ENCODE measurements around the gene PPP2R2D. TPM values are rescaled to one million over a fixed set of nuclear protein-coding genes. Genes with fewer than 3 reads are reported as not detected.

PPP2R2D gene
- total and polyA plus RNA-seq, 8 donors: 15.6 to 96.7 (median 36.9) TPM

DNA sequence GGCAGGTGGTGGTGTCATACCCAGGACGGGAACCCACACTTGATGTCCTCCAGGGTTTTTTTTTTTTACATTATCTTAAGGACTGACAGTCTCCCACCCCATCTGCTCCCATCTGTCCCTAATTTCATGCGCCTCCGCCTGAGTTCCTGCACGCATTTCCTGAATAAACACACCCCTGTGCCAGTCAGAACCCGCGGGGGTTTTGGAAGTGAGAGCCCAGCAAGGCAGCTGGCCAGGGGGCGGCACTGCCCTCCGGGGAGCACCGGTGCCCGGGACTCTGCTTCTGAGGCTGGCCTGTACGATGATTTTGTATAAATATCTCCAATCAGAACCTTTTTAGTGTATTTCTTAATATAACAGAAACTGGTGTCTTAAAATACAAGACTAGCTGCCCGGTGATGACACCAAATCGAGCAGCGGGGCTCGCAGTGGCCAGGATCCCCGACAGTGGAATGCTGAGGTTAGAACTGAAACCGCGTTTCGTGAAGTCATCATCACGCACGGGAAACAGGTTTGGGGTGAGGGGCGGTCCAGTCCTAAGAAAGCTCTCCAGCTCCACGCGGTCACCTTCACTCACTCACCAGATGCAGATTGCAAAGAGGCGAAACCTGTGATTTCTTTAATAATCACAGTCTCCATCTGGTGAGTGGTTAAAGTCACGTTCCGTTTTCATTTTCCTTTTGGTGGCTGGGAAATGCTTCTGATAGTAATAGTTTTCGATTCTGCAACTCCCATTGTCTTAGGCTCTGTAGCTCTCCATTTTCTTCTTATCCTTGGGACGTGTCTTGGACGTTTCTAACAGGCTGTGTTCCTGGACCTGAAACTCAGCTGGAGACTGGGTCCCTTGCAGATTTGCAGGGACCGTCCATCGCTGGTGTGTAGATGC is 61.2 kb downstream of the PPP2R2D start:
- DNase-seq: no peak
- no peak overlapping the region for H3K27ac ChIP-seq
- WGBS, 5 donors: 84 to 91% (median 89%) methylated on average over 32 of the region's 32 CpGs

GRCh38 chr10:131963350-131963749 is 62.5 kb downstream of the PPP2R2D start:
- intact Hi-C loops (cut with DNase I; ENCODE audit: low total_unique reads): no loop called here
- TF ChIP-seq EP300 (IDR thresholded peaks at IDR 0.05) (no peak), POLR2AphosphoS5 (IDR thresholded peaks at IDR 0.05) (no peak), POLR2A (IDR thresholded peaks at IDR 0.05) (no peak)
- TF ChIP-seq, protein P1, sequence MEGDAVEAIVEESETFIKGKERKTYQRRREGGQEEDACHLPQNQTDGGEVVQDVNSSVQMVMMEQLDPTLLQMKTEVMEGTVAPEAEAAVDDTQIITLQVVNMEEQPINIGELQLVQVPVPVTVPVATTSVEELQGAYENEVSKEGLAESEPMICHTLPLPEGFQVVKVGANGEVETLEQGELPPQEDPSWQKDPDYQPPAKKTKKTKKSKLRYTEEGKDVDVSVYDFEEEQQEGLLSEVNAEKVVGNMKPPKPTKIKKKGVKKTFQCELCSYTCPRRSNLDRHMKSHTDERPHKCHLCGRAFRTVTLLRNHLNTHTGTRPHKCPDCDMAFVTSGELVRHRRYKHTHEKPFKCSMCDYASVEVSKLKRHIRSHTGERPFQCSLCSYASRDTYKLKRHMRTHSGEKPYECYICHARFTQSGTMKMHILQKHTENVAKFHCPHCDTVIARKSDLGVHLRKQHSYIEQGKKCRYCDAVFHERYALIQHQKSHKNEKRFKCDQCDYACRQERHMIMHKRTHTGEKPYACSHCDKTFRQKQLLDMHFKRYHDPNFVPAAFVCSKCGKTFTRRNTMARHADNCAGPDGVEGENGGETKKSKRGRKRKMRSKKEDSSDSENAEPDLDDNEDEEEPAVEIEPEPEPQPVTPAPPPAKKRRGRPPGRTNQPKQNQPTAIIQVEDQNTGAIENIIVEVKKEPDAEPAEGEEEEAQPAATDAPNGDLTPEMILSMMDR (IDR thresholded peaks at IDR 0.05): no peak
- Histone ChIP-seq H3K4me1 (no peaks in the 10 kb centered on the region), H3K27ac (no peak overlapping the region), H3K27me3 (no peaks in the 10 kb centered on the region), H3K4me3 (no peak overlapping the region), H3K36me3 (peaks cover 0 to 66% (median 58%) of the 10 kb centered on the region in 4 donors), H3K9me3 (no peaks in the 10 kb centered on the region)
- DNase-seq: no peak
- 93 to 97% (median 95%) methylated on average over 19 to 20 of the region's 20 CpGs for WGBS, 5 donors

More for the DNA sequence above, 61.2 kb downstream of the PPP2R2D start:
- intact Hi-C loops (cut with DNase I; ENCODE audit: low total_unique reads): no loop called here
- no peaks in the 10 kb centered on the region for H3K9me3 ChIP-seq
- H3K4me1 ChIP-seq: no peaks in the 10 kb centered on the region
- no peaks in the 10 kb centered on the region for H3K27me3 ChIP-seq
- peaks cover 6 to 69% (median 61%) of the 10 kb centered on the region in 4 donors for H3K36me3 ChIP-seq
- H3K4me3 ChIP-seq: no peak overlapping the region
- TF ChIP-seq POLR2A (IDR thresholded peaks at IDR 0.05) (no peak), EP300 (IDR thresholded peaks at IDR 0.05) (no peak)
- TF ChIP-seq, protein P1 (IDR thresholded peaks at IDR 0.05): no peak

GRCh38 chr10:131963811-131964210 is 63.0 kb downstream of the PPP2R2D start:
- no peak for TF ChIP-seq POLR2A (IDR thresholded peaks at IDR 0.05)
- TF ChIP-seq, protein P1 (IDR thresholded peaks at IDR 0.05): no peak
- no peak for TF ChIP-seq EP300 (IDR thresholded peaks at IDR 0.05)
- no peak for TF ChIP-seq POLR2AphosphoS5 (IDR thresholded peaks at IDR 0.05)
- Histone ChIP-seq H3K27me3 (no peaks in the 10 kb centered on the region), H3K4me3 (no peak overlapping the region), H3K9me3 (no peaks in the 10 kb centered on the region), H3K36me3 (peaks cover 2 to 66% (median 59%) of the 10 kb centered on the region in 4 donors), H3K27ac (no peak overlapping the region), H3K4me1 (no peaks in the 10 kb centered on the region)
- intact Hi-C loops (cut with DNase I; ENCODE audit: low total_unique reads): no loop called here
- WGBS, 5 donors: 85 to 91% (median 88%) methylated on average over 9 of the region's 9 CpGs
- DNase-seq: no peak

DNA sequence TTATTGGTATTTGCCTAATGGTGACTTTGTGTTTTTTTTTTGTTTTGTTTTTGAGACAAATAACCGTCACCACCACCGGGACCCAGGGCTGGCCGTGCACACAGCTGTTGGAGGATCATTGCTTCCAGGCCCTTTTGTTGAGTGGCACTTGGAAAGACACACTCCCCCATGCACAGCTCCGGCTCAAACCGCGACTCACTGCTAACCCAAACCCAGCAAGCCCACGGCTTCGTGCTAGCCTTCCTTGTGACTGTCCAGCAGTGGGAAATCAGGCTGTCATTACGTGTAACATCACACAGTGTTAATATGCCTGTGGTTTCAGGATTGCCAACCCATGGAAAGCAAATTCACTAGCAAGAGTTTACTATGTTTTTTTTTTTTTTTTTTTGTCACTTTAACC is 63.5 kb downstream of the PPP2R2D start:
- no peaks in the 10 kb centered on the region for H3K27me3 ChIP-seq
- peaks cover 6 to 66% (median 61%) of the 10 kb centered on the region in 4 donors for H3K36me3 ChIP-seq
- no peak for TF ChIP-seq POLR2AphosphoS5 (IDR thresholded peaks at IDR 0.05)
- TF ChIP-seq POLR2A (IDR thresholded peaks at IDR 0.05): no peak
- TF ChIP-seq, protein P1 (IDR thresholded peaks at IDR 0.05): no peak
- no peak for TF ChIP-seq EP300 (IDR thresholded peaks at IDR 0.05)
- DNase-seq: no peak
- H3K27ac ChIP-seq: no peak overlapping the region
- intact Hi-C loops (cut with DNase I; ENCODE audit: low total_unique reads): no loop called here
- H3K4me3 ChIP-seq: no peak overlapping the region
- H3K9me3 ChIP-seq: no peaks in the 10 kb centered on the region
- no peaks in the 10 kb centered on the region for H3K4me1 ChIP-seq
- 90 to 96% (median 95%) methylated on average over 9 of the region's 9 CpGs for WGBS, 5 donors

Measured in stomach (tissue), 9 donors.